ENCODE results near the gene MYBPC2.

- TF ChIP-seq USF2 (IDR thresholded peaks at IDR 0.05; ENCODE audit: low read depth, low read length) (no peak), CTCF (conservative IDR thresholded peaks at IDR 0.05; ENCODE audit: low read depth, low read length) (no peak), POLR2A (IDR thresholded peaks at IDR 0.05; ENCODE audit: low read depth, low read length) (no peak), BHLHE40 (IDR thresholded peaks at IDR 0.05; ENCODE audit: low read depth, low read length) (no peak), RFX5 (IDR thresholded peaks at IDR 0.05; ENCODE audit: low read depth, low read length) (no peak)
These were observed 68.1 kb downstream of the MYBPC2 start for GRCh38 chr19:50500753-50501151.
